ENCODE measurements around the gene GRAP2. TPM values are rescaled to one million over a fixed set of nuclear protein-coding genes. Genes with fewer than 3 reads are reported as not detected.
"Not testable (repeated sequence)": the region's sequence is repeated elsewhere in the genome, so short reads cannot be mapped to it uniquely, and the experiment has no call there.

Gene GRAP2
- total RNA-seq, 1 experiment from 2014 or later: 0.54 TPM

DNA sequence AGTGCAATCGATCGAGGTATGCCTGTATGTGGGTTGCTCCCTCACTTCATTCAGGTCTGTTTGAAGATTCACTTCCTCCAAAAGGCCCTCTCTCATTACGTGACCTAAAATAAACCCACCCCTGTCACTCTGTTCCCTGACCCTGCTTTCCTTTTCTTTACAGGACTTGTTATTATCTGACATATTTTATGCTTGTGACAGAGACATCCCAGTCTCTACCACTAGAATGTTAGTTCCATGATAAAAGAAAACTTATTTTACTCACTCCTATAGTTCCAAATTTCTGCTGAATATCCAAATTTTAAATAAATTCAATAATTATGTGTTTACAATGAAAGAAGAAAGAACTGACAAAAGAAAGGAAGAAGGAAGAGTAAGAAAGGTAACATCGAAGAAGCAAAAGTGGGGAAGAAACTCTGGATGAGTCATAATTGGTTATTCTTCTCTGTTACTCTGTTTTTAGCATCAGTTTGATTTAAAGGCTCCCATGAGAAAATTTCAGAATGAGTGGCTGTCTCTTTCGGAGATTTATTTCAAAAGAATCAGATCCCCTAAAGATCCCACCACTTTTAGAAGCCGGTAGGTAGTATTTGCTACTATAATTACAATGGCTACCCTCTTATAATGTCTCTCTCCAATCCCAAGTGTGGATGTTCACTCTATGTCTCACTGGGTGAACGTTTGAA is 40.8 kb upstream of the GRAP2 start:
- Histone ChIP-seq H3K27me3 (ENCODE audit: control insufficient read depth, insufficient read depth, low read length) (peaks cover 7% of the 10 kb centered on the region), H3K4me1 (ENCODE audit: control insufficient read depth, insufficient read depth, low read length) (no peaks in the 10 kb centered on the region), H3K9me3 (ENCODE audit: control insufficient read depth, insufficient read depth, low read depth, low read length) (no peaks in the 10 kb centered on the region), H3K27ac (ENCODE audit: low read length) (no peak overlapping the region), H3K4me3 (ENCODE audit: low read depth in 2 of 2, low read length in 2 of 2) (no peak overlapping the region), H3K36me3 (ENCODE audit: control insufficient read depth, insufficient read depth, low read length) (no peaks in the 10 kb centered on the region)
- ATAC-seq (no peak), DNase-seq (ENCODE audit: low read depth, low spot score) (no peak)
- ChIA-PET CTCF (no interaction called here), POLR2A (no interaction called here)
- intact Hi-C loops (cut with micrococcal nuclease; ENCODE audit: unreplicated experiment): no loop called here
- TF ChIP-seq POLR2AphosphoS5 (IDR thresholded peaks at IDR 0.05; ENCODE audit: low read depth, low read length) (no peak), TCF7L2 (IDR thresholded peaks at IDR 0.05; ENCODE audit: low read depth, low read length) (no peak), SIN3A (IDR thresholded peaks at IDR 0.05; ENCODE audit: borderline replicate concordance, insufficient read depth, low read depth, low read length) (no peak)
- no TSS peak for BruUV-seq (replicated peaks)
- in situ Hi-C loops (cut with HindIII; ENCODE audit: low pct_unique_long_range_greater_than_20kb, low sequenced_read_pairs): no loop called here

DNA sequence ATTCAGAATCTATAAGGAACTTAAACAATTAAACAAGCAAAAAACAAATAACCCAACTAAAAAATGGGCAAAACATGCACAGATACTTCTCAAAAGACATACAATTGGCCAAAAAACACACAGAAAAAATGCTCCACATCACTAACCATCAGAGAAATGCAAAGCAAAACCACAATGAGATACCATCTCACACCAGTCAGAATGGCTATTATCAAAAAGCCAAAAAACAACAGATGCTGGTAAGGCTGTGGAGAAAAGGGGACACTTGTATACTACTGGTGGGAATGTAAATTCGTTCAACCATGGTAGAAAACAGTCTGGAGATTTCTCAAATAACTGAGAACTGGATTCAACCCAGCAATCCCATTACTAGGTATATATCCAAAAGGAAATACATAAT is 32.1 kb upstream of the GRAP2 start:
- no peak overlapping the region for H3K4me3 ChIP-seq (ENCODE audit: low read depth in 2 of 2, low read length in 2 of 2)
- POLR2A ChIA-PET: no interaction called here
- H3K27me3 ChIP-seq (ENCODE audit: control insufficient read depth, insufficient read depth, low read length): no peaks in the 10 kb centered on the region
- ATAC-seq (no peak), DNase-seq (ENCODE audit: low read depth, low spot score) (no peak)
- no peak overlapping the region for H3K27ac ChIP-seq (ENCODE audit: low read length)
- intact Hi-C loops (cut with micrococcal nuclease; ENCODE audit: unreplicated experiment) (no loop called here), in situ Hi-C loops (cut with HindIII; ENCODE audit: low pct_unique_long_range_greater_than_20kb, low sequenced_read_pairs) (no loop called here)
- no TSS peak for BruUV-seq (replicated peaks)
- no peaks in the 10 kb centered on the region for H3K36me3 ChIP-seq (ENCODE audit: control insufficient read depth, insufficient read depth, low read length)
- H3K9me3 ChIP-seq (ENCODE audit: control insufficient read depth, insufficient read depth, low read depth, low read length): no peaks in the 10 kb centered on the region
- CTCF ChIA-PET: no interaction called here
- no peaks in the 10 kb centered on the region for H3K4me1 ChIP-seq (ENCODE audit: control insufficient read depth, insufficient read depth, low read length)
- TF ChIP-seq, protein P1, sequence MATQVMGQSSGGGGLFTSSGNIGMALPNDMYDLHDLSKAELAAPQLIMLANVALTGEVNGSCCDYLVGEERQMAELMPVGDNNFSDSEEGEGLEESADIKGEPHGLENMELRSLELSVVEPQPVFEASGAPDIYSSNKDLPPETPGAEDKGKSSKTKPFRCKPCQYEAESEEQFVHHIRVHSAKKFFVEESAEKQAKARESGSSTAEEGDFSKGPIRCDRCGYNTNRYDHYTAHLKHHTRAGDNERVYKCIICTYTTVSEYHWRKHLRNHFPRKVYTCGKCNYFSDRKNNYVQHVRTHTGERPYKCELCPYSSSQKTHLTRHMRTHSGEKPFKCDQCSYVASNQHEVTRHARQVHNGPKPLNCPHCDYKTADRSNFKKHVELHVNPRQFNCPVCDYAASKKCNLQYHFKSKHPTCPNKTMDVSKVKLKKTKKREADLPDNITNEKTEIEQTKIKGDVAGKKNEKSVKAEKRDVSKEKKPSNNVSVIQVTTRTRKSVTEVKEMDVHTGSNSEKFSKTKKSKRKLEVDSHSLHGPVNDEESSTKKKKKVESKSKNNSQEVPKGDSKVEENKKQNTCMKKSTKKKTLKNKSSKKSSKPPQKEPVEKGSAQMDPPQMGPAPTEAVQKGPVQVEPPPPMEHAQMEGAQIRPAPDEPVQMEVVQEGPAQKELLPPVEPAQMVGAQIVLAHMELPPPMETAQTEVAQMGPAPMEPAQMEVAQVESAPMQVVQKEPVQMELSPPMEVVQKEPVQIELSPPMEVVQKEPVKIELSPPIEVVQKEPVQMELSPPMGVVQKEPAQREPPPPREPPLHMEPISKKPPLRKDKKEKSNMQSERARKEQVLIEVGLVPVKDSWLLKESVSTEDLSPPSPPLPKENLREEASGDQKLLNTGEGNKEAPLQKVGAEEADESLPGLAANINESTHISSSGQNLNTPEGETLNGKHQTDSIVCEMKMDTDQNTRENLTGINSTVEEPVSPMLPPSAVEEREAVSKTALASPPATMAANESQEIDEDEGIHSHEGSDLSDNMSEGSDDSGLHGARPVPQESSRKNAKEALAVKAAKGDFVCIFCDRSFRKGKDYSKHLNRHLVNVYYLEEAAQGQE (IDR thresholded peaks at IDR 0.05; ENCODE audit: insufficient read depth in 1 of 2, low read depth in 2 of 2, low read length in 1 of 2): no peak
- TF ChIP-seq SIN3A (IDR thresholded peaks at IDR 0.05; ENCODE audit: borderline replicate concordance, insufficient read depth, low read depth, low read length): no peak
- no peak for TF ChIP-seq POLR2AphosphoS5 (IDR thresholded peaks at IDR 0.05; ENCODE audit: low read depth, low read length)
- TF ChIP-seq, protein P2, sequence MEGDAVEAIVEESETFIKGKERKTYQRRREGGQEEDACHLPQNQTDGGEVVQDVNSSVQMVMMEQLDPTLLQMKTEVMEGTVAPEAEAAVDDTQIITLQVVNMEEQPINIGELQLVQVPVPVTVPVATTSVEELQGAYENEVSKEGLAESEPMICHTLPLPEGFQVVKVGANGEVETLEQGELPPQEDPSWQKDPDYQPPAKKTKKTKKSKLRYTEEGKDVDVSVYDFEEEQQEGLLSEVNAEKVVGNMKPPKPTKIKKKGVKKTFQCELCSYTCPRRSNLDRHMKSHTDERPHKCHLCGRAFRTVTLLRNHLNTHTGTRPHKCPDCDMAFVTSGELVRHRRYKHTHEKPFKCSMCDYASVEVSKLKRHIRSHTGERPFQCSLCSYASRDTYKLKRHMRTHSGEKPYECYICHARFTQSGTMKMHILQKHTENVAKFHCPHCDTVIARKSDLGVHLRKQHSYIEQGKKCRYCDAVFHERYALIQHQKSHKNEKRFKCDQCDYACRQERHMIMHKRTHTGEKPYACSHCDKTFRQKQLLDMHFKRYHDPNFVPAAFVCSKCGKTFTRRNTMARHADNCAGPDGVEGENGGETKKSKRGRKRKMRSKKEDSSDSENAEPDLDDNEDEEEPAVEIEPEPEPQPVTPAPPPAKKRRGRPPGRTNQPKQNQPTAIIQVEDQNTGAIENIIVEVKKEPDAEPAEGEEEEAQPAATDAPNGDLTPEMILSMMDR (IDR thresholded peaks at IDR 0.05): no peak
- no peak for TF ChIP-seq TCF7L2 (IDR thresholded peaks at IDR 0.05; ENCODE audit: low read depth, low read length)

DNA sequence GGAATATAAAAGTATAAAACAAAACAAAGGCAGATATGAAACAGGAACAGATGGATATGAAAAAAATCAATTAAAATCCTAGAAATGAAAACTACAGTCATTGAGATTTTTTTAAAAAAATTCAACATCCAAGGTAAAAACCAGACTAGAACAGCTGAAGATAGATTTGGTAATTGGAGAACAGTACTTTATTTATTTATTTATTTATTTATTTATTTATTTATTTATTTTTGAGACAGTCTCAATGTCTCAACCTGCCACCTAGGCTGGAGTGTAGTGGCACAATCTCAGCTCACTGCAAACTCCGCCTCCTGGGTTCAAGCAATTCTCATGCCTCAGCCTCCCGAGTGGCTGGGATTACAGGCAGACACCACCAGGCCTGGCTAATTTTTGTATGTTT is 31.1 kb upstream of the GRAP2 start:
- H3K4me3 ChIP-seq (ENCODE audit: low read depth in 2 of 2, low read length in 2 of 2); POLR2A ChIA-PET; H3K4me1 ChIP-seq (ENCODE audit: control insufficient read depth, insufficient read depth, low read length); H3K27me3 ChIP-seq (ENCODE audit: control insufficient read depth, insufficient read depth, low read length); H3K36me3 ChIP-seq (ENCODE audit: control insufficient read depth, insufficient read depth, low read length); in situ Hi-C loops (cut with HindIII; ENCODE audit: low pct_unique_long_range_greater_than_20kb, low sequenced_read_pairs); ATAC-seq; intact Hi-C loops (cut with micrococcal nuclease; ENCODE audit: unreplicated experiment); H3K9me3 ChIP-seq (ENCODE audit: control insufficient read depth, insufficient read depth, low read depth, low read length); CTCF ChIA-PET; BruUV-seq (replicated peaks); DNase-seq (ENCODE audit: low read depth, low spot score); H3K27ac ChIP-seq (ENCODE audit: low read length): not testable (repeated sequence)

All from Panc1 (cell line).